Measurements from ENCODE around the gene DCC.

DCC gene

DNA sequence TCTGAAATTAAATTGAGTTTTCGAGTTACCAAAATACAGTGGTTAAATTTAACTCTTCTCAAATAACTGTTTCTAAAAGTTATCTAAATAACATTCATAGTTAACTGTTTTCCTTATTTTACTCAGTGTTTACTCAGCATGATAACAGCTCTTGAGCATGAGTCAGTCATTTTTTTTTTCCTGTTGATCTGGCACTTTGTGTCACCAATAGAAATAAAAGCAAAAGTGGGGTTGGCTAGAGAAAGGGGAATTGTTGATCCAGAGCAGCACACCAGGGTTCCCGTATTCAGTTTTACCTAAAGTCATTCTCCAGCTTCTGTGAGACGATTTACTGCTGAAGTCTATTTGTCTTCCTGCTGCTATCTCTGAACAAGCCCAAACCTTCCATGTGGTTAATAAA lies 851.6 kb downstream of the DCC start:
- no peak for DNase-seq (ENCODE audit: low read depth in 2 of 2)

DNA sequence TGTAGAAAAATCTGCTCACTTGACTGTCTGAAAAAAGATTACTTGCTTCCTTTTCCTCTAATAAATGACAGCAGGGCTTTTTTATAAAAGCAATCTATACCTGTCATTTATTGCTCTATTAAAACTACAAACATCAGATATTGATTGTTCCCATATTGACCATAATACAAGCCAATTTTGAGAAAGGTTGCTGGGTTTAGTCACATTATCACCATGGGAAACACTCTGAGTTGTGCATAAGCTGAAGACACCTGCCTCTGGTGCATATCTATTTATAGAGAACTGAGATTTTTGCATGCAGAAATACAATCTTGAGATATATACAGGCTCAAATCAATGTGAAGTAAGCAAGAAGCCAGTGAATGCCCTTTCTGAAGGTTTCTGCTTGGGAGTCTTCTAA lies 853.9 kb downstream of the DCC start:
- DNase-seq (ENCODE audit: low read depth in 2 of 2), result no peak

DNA sequence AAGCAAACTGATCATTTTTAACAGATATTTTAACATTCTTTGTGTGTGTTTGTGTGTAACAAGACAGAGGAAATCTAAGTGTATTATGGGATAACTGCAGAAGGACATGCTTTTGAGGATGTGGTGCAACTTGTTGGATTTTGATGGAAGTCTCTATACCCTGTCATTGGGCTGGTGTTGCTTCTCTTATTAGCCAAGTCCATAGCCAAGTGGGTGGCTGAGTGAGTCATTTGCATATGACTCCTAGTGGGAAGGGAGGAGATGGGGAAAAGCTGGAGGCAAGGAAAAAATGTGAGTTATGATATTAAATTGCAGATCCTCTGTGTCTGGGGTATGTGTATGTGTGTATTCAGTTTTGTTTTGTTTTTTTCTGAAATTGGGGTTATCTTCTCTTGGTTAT lies 879.9 kb downstream of the DCC start:
- no peak for DNase-seq (ENCODE audit: low read depth in 2 of 2)

DNA sequence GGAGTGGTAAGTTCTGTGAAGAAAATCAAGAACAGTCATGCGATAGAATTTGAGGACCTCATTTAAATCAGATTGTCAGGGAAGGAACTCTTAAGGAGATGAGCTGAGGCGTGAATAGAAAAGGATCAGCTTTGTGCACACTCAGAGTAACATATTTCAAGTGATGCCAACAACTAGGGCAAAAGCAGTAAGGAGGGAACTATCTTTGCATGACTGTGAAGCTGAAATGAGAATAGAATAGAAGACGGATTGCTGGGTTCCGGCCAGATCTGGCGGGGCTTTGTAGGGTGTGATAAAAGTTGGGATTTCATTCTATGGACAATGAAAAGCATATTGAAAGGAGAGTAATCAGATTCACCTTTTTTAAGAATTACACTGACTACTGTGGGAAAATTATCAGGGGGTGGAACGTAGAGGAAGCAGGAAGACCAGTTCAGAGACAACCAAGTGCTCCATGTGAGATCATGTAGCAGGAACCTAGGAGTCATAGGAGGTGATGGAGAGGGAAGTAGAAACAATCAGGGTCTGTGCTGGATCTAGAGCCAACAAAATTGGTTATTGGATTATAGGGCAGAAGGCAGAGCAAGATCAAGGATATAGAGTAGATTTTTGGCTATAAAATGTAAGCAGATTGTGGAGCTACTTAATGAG lies 884.3 kb downstream of the DCC start:
- DNase-seq (ENCODE audit: low read depth in 2 of 2), result no peak

DNA sequence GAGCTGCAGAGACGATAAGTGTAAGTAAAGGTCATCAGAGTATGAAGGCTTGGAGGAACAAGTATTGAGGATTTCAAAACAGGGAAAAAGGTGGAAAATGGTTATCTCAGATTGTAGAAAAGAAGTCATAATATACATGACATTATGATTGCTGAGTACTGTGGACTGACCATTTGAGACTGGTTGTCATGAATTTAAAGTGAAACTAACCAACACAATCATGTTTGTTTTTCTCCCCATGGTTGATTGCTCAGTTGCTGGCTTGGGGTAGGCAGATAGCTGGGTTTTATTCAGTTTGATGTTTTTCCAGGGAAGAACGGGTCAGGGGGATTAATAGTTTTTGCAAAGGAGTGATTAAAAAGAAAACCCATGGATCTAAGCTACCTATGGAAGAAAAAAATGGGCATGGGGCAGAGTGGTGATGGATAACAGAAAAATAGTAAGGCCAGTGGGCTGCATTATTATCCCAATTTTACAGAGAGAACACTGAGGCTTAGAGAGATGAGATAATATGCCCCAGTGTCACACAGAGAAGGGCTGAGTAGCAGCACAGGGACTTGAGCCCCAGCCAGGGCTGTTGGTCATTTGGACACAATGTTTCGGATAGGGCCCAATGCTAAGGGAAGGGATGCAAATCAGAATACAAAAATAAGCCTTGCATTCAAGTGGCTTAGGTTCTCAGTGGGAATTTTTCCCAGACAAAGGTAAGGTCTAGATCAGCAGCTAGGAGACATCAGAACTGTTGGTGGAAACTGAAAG lies 885.7 kb downstream of the DCC start:
- DNase-seq (ENCODE audit: low read depth in 2 of 2), result no peak

DNA sequence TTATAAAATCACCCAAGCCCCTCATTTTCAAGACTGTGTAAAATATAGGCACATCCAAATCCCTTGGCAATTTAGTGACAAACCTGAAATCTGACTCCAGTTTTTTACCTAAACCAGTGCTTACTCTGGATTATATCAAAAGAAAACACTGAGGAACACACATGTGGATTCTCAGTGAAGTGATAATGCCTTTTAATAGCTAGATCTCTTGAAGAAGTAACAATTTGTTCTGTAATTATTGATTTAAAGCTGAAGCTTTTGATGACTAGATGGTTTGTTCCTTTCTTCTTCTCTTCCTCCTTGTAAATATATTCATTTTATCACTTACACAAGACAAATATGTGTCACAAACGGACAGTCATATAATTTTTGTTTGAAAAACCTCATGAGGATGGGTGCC lies 894.6 kb downstream of the DCC start:
- no peak for DNase-seq (ENCODE audit: low read depth in 2 of 2)

DNA sequence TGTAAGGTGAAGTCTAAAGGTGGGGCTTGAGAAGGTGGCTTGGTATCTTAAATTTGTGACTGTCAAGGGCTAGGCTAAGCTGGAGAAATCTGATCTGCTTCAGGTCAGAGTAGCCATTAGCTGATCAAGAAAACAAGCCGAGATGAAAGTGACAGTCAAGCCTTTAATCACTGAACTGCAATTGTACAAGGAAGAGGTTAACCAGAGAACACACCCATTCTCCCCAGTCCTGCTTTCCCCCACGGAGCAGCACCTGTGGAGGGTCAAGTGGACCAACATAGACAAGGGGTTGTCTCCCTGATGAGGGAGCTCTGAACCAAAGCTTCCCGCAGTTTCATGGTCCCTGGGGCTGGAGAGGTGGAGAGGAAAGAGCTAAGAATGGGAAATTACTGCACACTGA lies 901.2 kb downstream of the DCC start:
- DNase-seq (ENCODE audit: low read depth in 2 of 2), result no peak

DNA sequence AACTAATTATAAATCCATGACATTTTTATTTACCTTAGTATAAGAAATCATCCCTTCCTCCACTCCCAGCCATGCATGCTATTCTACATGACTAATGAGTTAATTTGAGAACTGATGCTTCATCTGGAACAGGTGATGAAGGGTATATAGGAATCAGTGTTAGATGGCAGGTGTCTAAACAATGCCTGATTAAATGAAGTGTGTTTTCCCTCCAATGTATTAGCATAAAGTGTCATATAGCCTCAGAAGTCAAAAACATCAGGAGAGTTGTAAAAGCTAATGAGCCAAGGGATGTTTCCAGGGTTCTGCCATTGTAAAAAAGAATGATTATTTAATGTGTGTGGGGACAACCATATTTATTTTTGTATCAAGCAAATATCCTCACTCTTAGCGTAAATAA lies 913.8 kb downstream of the DCC start:
- no peak for DNase-seq (ENCODE audit: low read depth in 2 of 2)

DNA sequence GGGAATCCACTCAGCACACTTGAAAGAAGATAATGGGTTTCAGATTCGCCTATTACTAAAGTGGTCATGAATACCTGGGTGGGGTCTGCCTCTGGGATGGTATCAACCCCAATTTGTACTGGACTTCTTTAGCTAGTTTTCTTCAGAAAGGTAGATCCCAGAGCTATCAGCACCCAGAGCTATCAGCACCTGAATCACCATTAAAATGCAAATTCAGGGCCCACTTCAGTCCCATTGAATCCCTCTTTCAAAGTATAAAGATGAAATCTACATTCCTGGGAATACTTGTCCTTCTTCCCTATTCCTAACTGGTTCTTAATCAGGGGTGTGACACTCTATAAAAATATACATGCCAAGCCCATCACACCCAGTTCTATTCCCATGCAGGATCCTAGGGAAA lies 914.3 kb downstream of the DCC start:
- DNase-seq (ENCODE audit: low read depth in 2 of 2), result no peak

DNA sequence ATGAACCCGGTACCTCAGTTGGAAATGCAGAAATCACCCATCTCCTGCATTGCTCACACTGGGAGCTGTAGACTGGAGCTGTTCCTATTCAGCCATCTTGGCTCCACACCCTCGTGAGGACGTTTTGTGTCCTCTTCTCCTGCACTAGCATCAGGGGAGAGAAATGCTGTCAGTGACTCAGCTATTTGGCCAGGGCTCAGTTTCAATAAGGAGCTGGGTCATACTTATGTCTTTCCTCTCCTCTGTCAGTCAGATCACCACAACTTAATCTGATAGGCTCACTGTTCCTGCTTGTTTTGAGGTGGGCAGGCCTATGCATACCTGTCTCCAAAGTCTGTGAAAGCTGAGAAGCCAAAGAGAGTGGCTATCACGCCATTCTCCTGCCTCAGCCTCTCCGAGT lies 921.2 kb downstream of the DCC start:
- DNase-seq (ENCODE audit: low read depth in 2 of 2), result no peak

DNA sequence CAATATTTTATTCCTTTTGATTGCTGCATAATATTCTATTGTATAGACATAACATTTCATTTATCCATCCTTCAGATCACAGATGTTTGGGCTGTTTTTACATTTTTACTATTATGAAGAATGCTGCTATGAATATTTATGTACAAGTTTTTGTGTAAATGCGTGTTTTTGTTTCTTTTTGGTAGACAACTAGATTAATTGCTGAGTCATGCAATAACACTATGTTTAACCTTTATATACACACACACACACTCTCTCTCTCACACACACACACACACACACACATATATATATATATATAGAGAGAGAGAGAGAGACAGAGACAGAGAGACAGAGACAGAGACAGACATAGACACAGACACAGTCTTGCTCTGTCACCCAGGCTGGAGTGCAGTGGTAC lies 926.9 kb downstream of the DCC start:
- no peak for DNase-seq (ENCODE audit: low read depth in 2 of 2)

DNA sequence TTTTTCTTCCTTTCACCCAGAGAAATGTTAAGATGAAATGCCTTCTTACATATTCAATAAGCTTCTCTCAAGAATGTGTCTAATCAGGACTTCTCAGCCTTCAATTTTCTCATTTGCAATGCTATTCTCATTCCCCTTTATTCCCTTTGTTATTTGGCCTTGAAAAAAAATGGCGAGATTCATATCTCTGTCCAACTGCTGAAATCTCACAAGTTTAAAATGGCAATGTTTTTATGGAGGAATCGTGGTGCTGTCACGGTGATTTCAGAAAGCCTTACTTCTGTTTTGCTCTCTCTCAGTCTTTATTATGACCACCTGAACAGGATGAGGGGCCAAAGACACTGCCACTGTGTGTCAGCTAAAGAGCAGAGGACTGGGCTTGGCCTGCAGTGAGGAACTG lies 928.5 kb downstream of the DCC start:
- no peak for DNase-seq (ENCODE audit: low read depth in 2 of 2)

DNA sequence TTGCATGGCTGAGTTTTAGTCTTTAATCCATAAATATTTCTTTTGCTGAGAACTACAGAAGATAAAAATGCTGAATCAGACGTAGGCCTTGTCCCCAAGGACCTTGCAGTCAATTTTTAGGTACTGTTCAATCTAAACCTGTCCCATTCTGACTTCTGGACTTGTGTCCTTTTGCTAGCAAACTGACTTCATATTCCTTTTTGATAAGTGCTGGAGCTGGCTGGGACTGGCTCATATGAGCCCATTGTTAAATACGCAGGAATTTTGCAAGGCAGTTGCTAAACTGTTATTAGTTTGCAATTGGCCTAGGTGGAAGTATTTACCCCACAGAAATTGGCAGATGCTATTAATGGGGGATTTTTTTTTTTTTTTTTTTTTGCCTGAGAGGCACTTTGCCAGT lies 941.4 kb downstream of the DCC start:
- no peak for DNase-seq (ENCODE audit: low read depth in 2 of 2)

DNA sequence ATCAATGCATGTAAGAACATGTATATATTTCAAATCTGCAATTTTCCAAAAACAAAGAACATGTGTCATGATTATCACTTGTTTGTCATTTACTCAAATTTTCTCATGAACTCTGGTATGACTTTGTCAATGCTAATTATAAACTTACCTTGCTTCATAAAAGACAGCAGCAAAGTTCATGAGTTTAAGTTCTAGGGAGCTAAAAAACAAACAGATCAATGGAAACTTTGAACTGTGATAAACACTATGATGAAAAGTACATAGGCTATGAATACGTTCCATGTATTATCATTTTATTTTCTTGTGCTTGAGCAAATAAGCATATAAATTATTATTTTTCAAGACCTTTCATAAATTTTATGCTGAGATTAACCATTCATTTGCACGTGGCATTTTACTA lies 943.7 kb downstream of the DCC start:
- DNase-seq (ENCODE audit: low read depth in 2 of 2), result no peak

DNA sequence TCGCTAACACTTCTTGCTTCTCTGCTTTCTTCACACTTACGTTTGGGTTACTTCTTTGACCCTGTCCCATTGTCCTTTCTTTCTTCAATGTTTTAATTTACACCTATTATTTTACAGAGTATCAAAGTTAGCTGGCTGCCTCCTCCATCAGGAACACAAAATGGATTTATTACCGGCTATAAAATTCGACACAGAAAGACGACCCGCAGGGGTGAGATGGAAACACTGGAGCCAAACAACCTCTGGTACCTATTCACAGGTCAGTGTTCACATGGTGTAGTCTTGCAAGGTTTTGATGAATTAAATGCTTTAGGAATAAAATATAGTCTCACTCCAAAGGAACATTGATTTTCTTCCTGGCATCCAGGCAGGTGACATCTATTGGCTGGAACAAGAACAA lies 965.5 kb downstream of the DCC start:
- no peak for DNase-seq (ENCODE audit: low read depth in 2 of 2)

DNA sequence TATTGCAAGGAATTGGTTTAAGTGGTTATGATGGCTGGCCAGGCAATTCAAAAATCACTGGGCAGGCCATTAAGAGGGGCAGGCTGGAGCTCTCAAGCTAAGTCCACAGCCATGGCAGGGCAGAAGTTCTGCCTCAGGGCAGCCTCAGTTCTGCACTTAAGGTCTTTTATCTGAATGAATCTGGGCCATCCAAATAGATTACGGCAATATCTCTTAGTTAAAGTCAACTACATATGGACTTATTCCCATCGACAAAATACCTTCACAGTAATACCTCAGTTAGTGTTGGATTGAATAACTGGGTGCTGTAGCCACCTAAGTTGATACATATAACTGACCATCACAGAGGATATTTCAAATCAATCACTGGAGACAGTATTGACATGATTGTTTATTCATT lies 979.6 kb downstream of the DCC start:
- DNase-seq (ENCODE audit: low read depth in 2 of 2), result no peak

DNA sequence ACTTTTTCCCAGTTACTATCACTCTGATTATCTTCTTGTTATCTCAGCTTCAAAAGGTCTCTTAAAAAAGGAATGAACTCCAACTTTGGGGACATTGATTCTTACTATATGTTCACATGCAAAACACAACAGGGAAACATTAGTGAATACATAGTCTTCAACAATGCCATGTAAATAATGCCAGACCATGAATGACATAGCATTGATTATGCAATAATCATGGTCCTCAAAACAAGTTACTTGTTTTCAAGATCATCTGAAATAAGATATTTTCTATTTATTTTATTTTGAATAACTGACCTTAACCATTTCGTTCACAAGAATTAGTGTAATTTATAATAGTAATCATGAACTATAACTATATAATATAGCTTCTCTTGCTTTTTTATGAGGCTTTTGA lies 982.2 kb downstream of the DCC start:
- no peak for DNase-seq (ENCODE audit: low read depth in 2 of 2)

DNA sequence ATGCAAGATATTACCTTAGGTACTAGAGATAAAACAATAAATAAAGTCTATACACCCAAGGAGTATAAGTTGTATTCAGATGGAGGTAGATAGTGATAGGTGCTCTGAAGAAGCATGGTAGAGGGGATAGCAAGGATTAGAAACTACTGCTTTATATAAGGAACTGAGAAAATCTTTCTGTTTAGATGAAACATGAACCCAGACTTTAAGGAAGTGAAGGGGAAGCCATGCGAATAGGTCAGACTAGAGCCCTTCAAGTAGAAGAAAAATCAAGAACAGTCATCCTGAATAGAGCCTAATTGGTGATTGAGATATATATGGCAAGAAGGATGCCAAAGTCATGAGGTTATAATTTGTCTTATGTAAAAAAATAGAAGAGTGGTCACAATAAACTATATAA lies 984.4 kb downstream of the DCC start:
- DNase-seq (ENCODE audit: low read depth in 2 of 2), result no peak

DNA sequence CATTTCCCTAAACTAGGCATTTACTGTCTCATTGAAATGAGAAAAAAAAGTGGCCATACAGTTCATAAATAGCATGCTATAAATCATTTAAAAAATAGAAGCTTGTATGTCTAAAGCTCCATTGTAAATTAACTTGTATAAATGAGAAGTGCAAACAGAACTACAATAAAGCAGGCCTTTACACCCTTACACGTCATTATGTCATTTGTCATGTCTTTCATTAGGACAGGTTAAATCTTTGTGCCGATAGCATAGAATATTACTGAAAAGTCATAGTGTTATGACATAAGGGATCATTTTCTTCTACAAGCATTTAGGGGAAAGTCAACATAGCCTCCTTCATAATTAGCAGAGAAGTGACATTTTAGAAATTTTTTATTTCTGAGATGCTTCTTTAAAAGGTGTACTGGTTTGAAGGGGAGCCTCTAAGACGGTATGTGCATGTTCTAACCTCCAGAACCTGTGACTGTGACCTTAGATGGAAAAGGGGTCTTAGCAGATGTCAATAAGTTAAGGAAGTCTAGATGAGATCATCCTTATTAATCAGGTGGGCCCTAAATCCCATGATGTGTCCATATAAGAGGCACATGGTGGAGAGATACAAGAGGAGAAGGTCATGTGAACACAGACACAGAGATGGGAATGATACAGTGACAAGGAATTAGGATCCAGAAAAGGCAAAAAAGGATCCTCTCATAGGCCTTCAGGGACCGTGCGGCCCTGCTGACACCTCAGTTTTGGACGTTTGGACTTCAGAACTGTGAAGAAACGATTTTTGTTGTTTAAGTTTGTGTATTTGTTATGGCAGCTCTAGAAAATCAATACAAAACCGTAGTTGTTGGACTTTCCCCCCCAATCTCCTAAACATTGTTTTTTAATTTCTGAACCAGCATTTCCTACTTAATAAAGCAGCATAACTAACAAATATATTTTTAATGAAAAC lies 1020.8 kb downstream of the DCC start:
- DNase-seq (ENCODE audit: low read depth in 2 of 2), result no peak

DNA sequence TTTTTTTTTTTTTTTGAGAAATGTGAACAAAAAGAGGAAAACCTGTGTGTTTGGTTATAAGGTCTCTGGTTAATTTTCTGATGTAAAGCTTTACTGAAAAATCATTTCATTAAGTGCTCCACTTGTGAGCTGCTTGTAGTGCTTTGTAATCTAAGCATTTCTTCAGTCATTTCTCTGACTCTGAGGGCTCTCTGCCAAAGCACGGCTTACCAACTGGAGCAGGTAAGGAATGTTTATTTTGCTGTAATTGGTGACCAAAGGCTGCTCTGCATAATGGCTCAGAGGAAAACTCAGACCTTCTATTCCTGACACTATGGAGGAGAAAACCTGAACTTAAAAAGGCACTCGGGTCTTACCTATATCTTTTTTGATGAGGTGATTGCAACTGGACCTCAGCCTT lies 1035.6 kb downstream of the DCC start:
- no peak for DNase-seq (ENCODE audit: low read depth in 2 of 2)

DNA sequence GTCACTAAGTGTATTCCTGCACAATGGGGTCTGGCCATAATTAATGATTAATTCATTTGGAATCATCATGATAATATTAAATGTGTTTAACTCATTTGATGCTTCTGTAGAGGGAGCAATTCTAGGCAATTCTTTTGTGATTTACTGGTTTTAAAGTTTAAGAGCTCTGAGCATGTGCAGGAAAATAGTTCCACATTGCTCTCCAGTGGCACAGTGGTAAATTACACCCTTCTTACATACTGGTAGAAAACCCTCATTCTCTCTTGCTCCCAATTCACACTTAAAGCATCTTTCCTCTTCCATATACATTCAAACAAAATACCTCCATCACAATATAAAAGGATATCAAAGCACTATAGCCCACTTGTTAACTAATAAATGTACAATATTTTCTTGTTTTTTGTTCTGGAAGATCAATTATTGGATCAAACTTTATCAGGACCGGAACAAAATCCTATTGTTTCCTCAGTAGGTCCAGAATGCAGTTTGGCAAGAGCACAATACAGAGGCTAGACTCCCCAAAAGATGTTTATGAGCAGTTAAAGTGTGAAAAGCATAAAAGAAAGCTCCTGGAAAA lies 1040.2 kb downstream of the DCC start:
- peak in 1 of 2 experiments; percentile 0 for DNase-seq (ENCODE audit: low read depth in 2 of 2)

DNA sequence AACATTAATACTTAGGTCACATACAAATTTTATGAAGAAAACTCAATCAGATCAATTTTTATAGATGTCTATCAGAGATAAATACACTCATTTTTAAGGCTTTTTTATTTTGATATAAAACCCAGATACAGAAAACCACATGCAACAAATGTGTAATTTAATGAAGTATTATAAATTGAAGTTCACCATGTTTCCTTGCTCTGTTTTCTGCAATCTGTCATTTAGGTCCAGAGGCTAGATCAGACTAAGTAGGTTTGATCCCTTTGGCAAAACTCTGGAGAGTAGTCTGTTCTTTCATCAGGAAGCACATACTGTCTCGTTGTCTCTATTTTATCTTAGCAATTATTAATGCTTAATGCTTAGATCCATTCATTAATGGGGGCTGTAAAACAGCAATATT lies 1042.9 kb downstream of the DCC start:
- no peak for DNase-seq (ENCODE audit: low read depth in 2 of 2)

Measured in fibroblast of skin of left quadriceps (primary cell).